GM21381 (cell line): ENCODE measurements around the gene ITGA7.
"Not testable (repeated sequence)": the region's sequence is repeated elsewhere in the genome, so short reads cannot be mapped to it uniquely, and the experiment has no call there.

Experiments
- ATAC-seq: cut with Tn5 transposase; IDR thresholded peaks from one replicate; pipeline ENCODE4 v1.9.1; 2021; ENCODE audit warnings: mild to moderate bottlenecking, moderate library complexity; ENCODE audit not compliant: unreplicated experiment

Gene ITGA7

DNA sequence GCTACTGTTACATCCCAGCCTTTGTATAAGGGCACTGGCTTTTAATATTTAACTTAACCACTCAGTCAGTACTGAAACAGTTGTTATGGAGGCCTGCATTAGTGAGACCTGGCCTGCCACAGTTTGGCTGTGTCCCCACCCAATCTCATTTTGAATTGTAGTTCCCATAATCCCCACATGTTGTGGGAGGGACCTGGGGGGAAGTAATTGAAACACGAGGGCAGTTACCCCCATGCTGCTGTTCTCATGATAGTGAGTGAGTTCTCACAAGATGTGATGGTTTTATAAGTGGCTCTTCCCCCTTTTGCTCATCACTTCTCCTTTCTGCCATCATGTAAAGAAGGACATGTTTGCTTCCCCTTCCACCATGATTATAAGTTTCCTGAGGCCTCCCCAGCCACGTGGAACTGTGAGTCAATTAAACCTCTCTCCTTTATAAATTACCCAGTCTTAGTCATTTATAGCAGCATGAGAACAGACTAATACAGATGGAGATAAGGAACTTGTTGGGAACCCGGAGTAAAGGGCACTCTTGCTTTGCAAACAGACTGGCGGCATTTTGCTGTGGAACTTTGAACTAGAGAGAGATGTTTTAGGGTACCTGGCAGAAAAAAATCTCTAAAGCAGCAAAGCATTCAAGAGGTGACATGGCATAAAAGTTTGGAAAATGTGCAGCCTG is 56.9 kb downstream of the ITGA7 start:
- not testable (repeated sequence) for ATAC-seq

DNA sequence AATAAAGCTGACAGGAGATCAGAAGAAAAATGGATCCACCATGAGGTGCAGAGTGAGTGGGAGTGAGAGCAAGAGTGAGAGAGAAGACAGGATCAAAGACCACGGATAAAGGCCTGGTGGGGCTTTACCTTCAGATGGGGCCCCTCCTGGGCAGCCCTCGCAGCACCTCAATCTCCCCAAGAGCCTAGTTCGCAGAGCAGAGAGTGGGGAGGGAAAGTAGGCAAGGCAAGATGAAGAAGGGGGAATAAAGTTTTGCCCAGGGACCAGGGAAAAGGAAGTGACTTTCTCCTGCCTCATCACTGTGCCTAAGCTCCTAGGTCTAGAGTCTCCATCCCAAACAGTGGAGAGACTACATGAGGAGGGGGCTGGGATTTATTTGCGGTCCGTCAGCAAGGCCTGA is 60.7 kb downstream of the ITGA7 start:
- ATAC-seq, result no peak

- ATAC-seq, result no peak
These were observed 63.1 kb downstream of the ITGA7 start for GRCh38 chr12:55644591-55644990.

GRCh38 chr12:55642669-55643068 is 65.0 kb downstream of the ITGA7 start:
- no peak for ATAC-seq

DNA sequence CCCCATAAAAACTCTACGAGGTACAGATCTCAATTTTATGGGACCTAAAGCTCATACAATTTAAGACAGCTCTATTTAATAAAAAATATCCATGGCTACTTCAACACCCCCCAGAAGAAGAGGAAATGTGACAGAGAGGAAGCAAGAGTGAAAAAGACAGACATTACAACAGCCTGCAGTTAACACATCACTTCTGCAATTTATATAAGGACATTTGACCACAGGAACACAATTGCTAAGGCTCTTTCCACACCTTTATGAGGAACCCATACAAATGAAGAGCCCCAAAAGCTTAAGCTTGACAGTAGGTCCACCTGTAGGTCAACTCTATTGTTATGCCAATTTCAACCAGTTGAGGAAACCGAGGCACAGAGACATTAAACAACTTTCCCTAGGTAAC is 65.4 kb downstream of the ITGA7 start:
- ATAC-seq, result no peak

- no peak for ATAC-seq
These were observed 66.1 kb downstream of the ITGA7 start for GRCh38 chr12:55641595-55641994.

DNA sequence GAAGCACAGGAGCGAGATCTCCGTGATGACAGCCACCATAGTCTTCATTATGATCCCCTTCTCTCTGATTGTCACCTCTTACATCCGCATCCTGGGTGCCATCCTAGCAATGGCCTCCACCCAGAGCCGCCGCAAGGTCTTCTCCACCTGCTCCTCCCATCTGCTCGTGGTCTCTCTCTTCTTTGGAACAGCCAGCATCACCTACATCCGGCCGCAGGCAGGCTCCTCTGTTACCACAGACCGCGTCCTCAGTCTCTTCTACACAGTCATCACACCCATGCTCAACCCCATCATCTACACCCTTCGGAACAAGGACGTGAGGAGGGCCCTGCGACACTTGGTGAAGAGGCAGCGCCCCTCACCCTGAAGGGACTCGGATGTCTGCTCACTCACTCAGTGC is 70.2 kb downstream of the ITGA7 start:
- no peak for ATAC-seq

DNA sequence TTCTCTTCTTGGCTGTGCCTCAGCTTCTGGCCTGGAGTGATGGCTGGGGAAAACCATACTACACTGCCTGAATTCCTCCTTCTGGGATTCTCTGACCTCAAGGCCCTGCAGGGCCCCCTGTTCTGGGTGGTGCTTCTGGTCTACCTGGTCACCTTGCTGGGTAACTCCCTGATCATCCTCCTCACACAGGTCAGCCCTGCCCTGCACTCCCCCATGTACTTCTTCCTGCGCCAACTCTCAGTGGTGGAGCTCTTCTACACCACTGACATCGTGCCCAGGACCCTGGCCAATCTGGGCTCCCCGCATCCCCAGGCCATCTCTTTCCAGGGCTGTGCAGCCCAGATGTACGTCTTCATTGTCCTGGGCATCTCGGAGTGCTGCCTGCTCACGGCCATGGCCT is 70.9 kb downstream of the ITGA7 start, which contains the start of gene OR10P1:
OR10P1 (plus strand) TSS at position 40 of the 400 bp plus-strand sequence; CDS start at position 40, 0 bp downstream.
- no peak for ATAC-seq

- ATAC-seq, result no peak
These were observed 71.5 kb downstream of the ITGA7 start for GRCh38 chr12:55636116-55636655.
